ENCODE measurements around the gene EHMT1. TPM values are rescaled to one million over a fixed set of nuclear protein-coding genes. Genes with fewer than 3 reads are reported as not detected.

EHMT1 gene
- total RNA-seq, 2 donors from 2014 or later = 24.1 to 34.6 TPM

- H3K36me3 ChIP-seq = no peaks in the 10 kb centered on the region
- H3K27me3 ChIP-seq = no peaks in the 10 kb centered on the region
These were observed 247.7 kb downstream of the EHMT1 start for GRCh38 chr9:137866226-137867141.

GRCh38 chr9:137870432-137870831, 251.6 kb downstream of the EHMT1 start:
- no peak overlapping the region for H3K27ac ChIP-seq
- no peaks in the 10 kb centered on the region for H3K36me3 ChIP-seq
- no peak overlapping the region for H3K4me3 ChIP-seq
- H3K9me3 ChIP-seq = peaks cover 0 to 8% of the 10 kb centered on the region in 2 donors
- TF ChIP-seq, protein P1, sequence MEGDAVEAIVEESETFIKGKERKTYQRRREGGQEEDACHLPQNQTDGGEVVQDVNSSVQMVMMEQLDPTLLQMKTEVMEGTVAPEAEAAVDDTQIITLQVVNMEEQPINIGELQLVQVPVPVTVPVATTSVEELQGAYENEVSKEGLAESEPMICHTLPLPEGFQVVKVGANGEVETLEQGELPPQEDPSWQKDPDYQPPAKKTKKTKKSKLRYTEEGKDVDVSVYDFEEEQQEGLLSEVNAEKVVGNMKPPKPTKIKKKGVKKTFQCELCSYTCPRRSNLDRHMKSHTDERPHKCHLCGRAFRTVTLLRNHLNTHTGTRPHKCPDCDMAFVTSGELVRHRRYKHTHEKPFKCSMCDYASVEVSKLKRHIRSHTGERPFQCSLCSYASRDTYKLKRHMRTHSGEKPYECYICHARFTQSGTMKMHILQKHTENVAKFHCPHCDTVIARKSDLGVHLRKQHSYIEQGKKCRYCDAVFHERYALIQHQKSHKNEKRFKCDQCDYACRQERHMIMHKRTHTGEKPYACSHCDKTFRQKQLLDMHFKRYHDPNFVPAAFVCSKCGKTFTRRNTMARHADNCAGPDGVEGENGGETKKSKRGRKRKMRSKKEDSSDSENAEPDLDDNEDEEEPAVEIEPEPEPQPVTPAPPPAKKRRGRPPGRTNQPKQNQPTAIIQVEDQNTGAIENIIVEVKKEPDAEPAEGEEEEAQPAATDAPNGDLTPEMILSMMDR (IDR thresholded peaks at IDR 0.05) = no peak
- DNase-seq (ENCODE audit: low spot score) = no peak
- H3K4me1 ChIP-seq = no peaks in the 10 kb centered on the region
- no peaks in the 10 kb centered on the region for H3K27me3 ChIP-seq

More at GRCh38 chr9:137866226-137867141, 247.7 kb downstream of the EHMT1 start:
- TF ChIP-seq, protein P1 (IDR thresholded peaks at IDR 0.05) = no peak
- H3K9me3 ChIP-seq = peaks cover 0 to 8% of the 10 kb centered on the region in 2 donors
- no peaks in the 10 kb centered on the region for H3K4me1 ChIP-seq
- H3K27ac ChIP-seq = no peak overlapping the region
- no peak overlapping the region for H3K4me3 ChIP-seq
- DNase-seq (ENCODE audit: low spot score) = no peak

DNA sequence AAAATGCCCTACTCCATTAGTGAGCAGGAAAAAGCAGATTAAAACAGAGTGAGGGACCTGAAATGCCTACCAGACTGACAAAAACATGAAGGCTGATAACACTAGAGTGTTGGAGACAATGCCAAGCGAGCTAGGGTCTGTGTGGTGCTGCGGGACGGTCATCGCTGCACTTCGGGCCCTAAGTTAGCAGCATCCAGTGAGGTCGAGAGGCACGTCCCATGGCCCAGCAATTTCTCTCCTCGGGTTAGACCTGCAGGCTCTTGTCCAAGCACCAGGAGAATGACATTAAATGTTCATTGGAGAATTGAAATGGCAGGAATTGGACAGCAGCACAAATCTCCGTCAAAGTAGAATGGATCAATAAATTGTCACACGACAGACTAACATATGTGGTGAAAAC, 253.5 kb downstream of the EHMT1 start:
- TF ChIP-seq, protein P1 (IDR thresholded peaks at IDR 0.05) = no peak
- Histone ChIP-seq H3K4me1 (no peaks in the 10 kb centered on the region), H3K9me3 (peaks cover 0 to 8% of the 10 kb centered on the region in 2 donors), H3K4me3 (no peak overlapping the region), H3K27me3 (peaks cover 0 to 6% of the 10 kb centered on the region in 2 donors), H3K27ac (no peak overlapping the region), H3K36me3 (no peaks in the 10 kb centered on the region)
- no peak for DNase-seq (ENCODE audit: low spot score)

DNA sequence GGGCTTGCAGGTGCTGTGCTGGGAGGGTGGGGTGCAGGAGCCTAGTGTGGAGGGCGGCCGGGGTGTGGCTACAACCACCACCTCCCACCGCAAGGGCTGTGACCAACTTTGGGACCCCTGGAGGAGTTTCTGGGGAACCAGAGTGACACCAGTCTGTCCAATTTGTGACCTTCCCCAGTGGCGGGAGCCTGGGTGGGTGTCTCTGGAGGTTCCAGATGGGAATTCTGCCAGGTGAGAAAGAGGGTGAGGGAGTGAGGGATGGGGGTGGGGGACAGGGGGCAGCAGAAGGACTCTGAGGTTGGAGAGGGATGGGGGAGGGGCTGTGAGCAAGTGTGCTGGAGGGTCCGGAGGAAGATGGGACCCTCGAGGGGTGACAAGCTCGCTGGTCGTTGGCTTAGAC, 254.6 kb downstream of the EHMT1 start:
- Histone ChIP-seq H3K4me1 (peaks cover 0 to 5% of the 10 kb centered on the region in 2 donors), H3K36me3 (no peaks in the 10 kb centered on the region), H3K4me3 (no peak overlapping the region), H3K27me3 (peaks cover 0 to 12% of the 10 kb centered on the region in 2 donors), H3K27ac (no peak overlapping the region), H3K9me3 (peaks cover 0 to 8% of the 10 kb centered on the region in 2 donors)
- DNase-seq (ENCODE audit: low spot score) = no peak
- TF ChIP-seq, protein P1 (IDR thresholded peaks at IDR 0.05) = no peak

DNA sequence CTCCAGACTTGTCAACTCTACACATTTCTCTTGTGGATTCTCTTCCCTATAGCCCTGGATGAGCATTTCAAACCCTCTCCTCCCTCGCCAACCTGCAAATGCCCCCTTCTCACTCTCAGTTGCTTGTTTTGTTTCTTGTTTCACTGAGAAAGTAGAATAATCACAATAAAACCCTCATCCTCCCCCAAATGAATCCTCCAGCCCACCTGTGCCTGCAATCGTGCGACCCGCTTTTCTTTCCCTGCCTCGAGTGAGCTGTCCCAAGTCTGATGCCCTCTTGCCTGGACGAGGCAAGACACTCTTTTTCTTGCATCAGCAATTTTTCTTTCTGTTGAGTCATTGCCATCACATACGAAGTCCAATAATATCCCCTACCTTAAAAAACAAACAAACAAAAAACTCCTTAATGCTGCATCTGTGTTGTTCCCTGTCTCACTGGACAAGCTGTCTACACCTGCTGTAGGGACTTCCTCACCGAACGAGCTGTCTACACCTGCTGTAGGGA, 255.1 kb downstream of the EHMT1 start:
- TF ChIP-seq, protein P1 (IDR thresholded peaks at IDR 0.05) = no peak
- Histone ChIP-seq H3K4me1 (peaks cover 0 to 7% of the 10 kb centered on the region in 2 donors), H3K27ac (no peak overlapping the region), H3K4me3 (no peak overlapping the region), H3K36me3 (no peaks in the 10 kb centered on the region), H3K9me3 (peaks cover 0 to 4% of the 10 kb centered on the region in 2 donors), H3K27me3 (peaks cover 0 to 14% of the 10 kb centered on the region in 2 donors)
- no peak for DNase-seq (ENCODE audit: low spot score)

Measured in right atrium auricular region (tissue), 2 donors.